Measurements from ENCODE around the gene DIP2C.

Gene DIP2C

GRCh38 chr10:485776-486175 is 203.7 kb downstream of the DIP2C start:
- TF ChIP-seq CTCF (IDR thresholded peaks at IDR 0.05; ENCODE audit: borderline replicate concordance, extremely low read depth, low read length, poor library complexity, severe bottlenecking) (no peak), EZH2 (IDR thresholded peaks at IDR 0.05; ENCODE audit: borderline replicate concordance, low read depth, low read length, severe bottlenecking) (no peak)
- ATAC-seq (ENCODE audit: insufficient read depth, low read depth) (no peak), DNase-seq (no peak)
- no peaks in the 10 kb centered on the region for H3K79me2 ChIP-seq (ENCODE audit: insufficient read depth, low read length)
- no peak overlapping the region for H2AFZ ChIP-seq (ENCODE audit: low read depth, low read length)
- H3K36me3 ChIP-seq (ENCODE audit: insufficient read depth, low read length) = no peaks in the 10 kb centered on the region
- peaks cover 2% of the 10 kb centered on the region; the same call in 1 of the 2 replicates for H4K20me1 ChIP-seq (ENCODE audit: insufficient read depth, low read length)
- no peak overlapping the region for H3K4me2 ChIP-seq (ENCODE audit: insufficient read depth, low read length)
- no peaks in the 10 kb centered on the region for H3K4me1 ChIP-seq (ENCODE audit: insufficient read depth, low read length)
- no peak overlapping the region for H3K9ac ChIP-seq (ENCODE audit: low read depth, low read length)
- no peaks in the 10 kb centered on the region for H3K9me3 ChIP-seq (ENCODE audit: insufficient read depth, low read length, severe bottlenecking)
- peaks cover 15% of the 10 kb centered on the region for H3K27me3 ChIP-seq (ENCODE audit: insufficient read depth, low read length, poor library complexity)
- no peak overlapping the region for H3K4me3 ChIP-seq (ENCODE audit: low read depth in 1 of 2, low read length in 2 of 2)
- no peak overlapping the region for H3K27ac ChIP-seq (ENCODE audit: low read length)

GRCh38 chr10:484925-485661 is 204.4 kb downstream of the DIP2C start:
- TF ChIP-seq EZH2 (IDR thresholded peaks at IDR 0.05; ENCODE audit: borderline replicate concordance, low read depth, low read length, severe bottlenecking) (no peak), CTCF (IDR thresholded peaks at IDR 0.05; ENCODE audit: borderline replicate concordance, extremely low read depth, low read length, poor library complexity, severe bottlenecking) (no peak)
- no peak overlapping the region for H3K4me2 ChIP-seq (ENCODE audit: insufficient read depth, low read length)

GRCh38 chr10:484441-484924 is 205.0 kb downstream of the DIP2C start:
- TF ChIP-seq CTCF (IDR thresholded peaks at IDR 0.05; ENCODE audit: borderline replicate concordance, extremely low read depth, low read length, poor library complexity, severe bottlenecking) = no peak
- TF ChIP-seq EZH2 (IDR thresholded peaks at IDR 0.05; ENCODE audit: borderline replicate concordance, low read depth, low read length, severe bottlenecking) = no peak
- DNase-seq = no peak
- no peak overlapping the region for H3K4me2 ChIP-seq (ENCODE audit: insufficient read depth, low read length)

More at GRCh38 chr10:484925-485661, 204.4 kb downstream of the DIP2C start:
- Histone ChIP-seq H2AFZ (ENCODE audit: low read depth, low read length) (no peak overlapping the region), H3K27me3 (ENCODE audit: insufficient read depth, low read length, poor library complexity) (peaks cover 13% of the 10 kb centered on the region), H4K20me1 (ENCODE audit: insufficient read depth, low read length) (peaks cover 6% of the 10 kb centered on the region; the same call in 1 of the 2 replicates), H3K9me3 (ENCODE audit: insufficient read depth, low read length, severe bottlenecking) (no peaks in the 10 kb centered on the region), H3K79me2 (ENCODE audit: insufficient read depth, low read length) (no peaks in the 10 kb centered on the region), H3K36me3 (ENCODE audit: insufficient read depth, low read length) (no peaks in the 10 kb centered on the region), H3K4me3 (ENCODE audit: low read depth in 1 of 2, low read length in 2 of 2) (no peak overlapping the region), H3K9ac (ENCODE audit: low read depth, low read length) (no peak overlapping the region), H3K4me1 (ENCODE audit: insufficient read depth, low read length) (no peaks in the 10 kb centered on the region), H3K27ac (ENCODE audit: low read length) (no peak overlapping the region)
- ATAC-seq (ENCODE audit: insufficient read depth, low read depth) (no peak), DNase-seq (no peak)

More at GRCh38 chr10:484441-484924, 205.0 kb downstream of the DIP2C start:
- Histone ChIP-seq H3K79me2 (ENCODE audit: insufficient read depth, low read length) (no peaks in the 10 kb centered on the region), H3K4me3 (ENCODE audit: low read depth in 1 of 2, low read length in 2 of 2) (no peak overlapping the region), H3K36me3 (ENCODE audit: insufficient read depth, low read length) (no peaks in the 10 kb centered on the region), H3K9me3 (ENCODE audit: insufficient read depth, low read length, severe bottlenecking) (no peaks in the 10 kb centered on the region), H4K20me1 (ENCODE audit: insufficient read depth, low read length) (peaks cover 6% of the 10 kb centered on the region; the same call in 1 of the 2 replicates), H3K27me3 (ENCODE audit: insufficient read depth, low read length, poor library complexity) (peaks cover 13% of the 10 kb centered on the region), H2AFZ (ENCODE audit: low read depth, low read length) (no peak overlapping the region), H3K9ac (ENCODE audit: low read depth, low read length) (no peak overlapping the region), H3K4me1 (ENCODE audit: insufficient read depth, low read length) (no peaks in the 10 kb centered on the region), H3K27ac (ENCODE audit: low read length) (no peak overlapping the region)
- ATAC-seq (ENCODE audit: insufficient read depth, low read depth) = no peak

Data from DND-41 (cell line).